HEK293 (cell line): ENCODE data around the gene RFX4.
A peak's percentile ranks its signal among the peaks of the same experiment; 100 is the strongest.

Source experiments
- BCL11A ChIP-seq: fragments of 450-650 bp; formaldehyde crosslinking; IDR thresholded peaks from 2 replicates; pipeline ENCODE4 v1.5.1; 2016; ENCODE audit warnings: low read depth, missing biosample characterization, missing genetic modification characterization
- EGR2 ChIP-seq: fragments of 450-650 bp; formaldehyde crosslinking; IDR thresholded peaks from 2 replicates; pipeline ENCODE4 v1.5.1; 2016; ENCODE audit warnings: low read depth, missing biosample characterization, missing genetic modification characterization
- FEZF1 ChIP-seq: fragments of 450-650 bp; formaldehyde crosslinking; IDR thresholded peaks from 2 replicates; pipeline ENCODE4 v1.5.1; 2016; ENCODE audit warnings: missing biosample characterization, missing genetic modification characterization
- HOXA7 ChIP-seq: sonication (generic); formaldehyde crosslinking; IDR thresholded peaks from 2 replicates; pipeline ENCODE4 v1.8.1; 2022; ENCODE audit warnings: missing genetic modification reagents, borderline replicate concordance
- PRDM4 ChIP-seq: fragments of 450-650 bp; formaldehyde crosslinking; IDR thresholded peaks from 2 replicates; pipeline ENCODE4 v1.5.1; 2017; ENCODE audit warnings: missing biosample characterization, missing genetic modification characterization
- SP7 ChIP-seq: fragments of 450-650 bp; formaldehyde crosslinking; IDR thresholded peaks from 2 replicates; pipeline ENCODE4 v1.5.1; 2016; ENCODE audit warnings: missing biosample characterization, missing genetic modification characterization
- ZFP69B ChIP-seq: fragments of 450-650 bp; formaldehyde crosslinking; IDR thresholded peaks from 2 replicates; pipeline ENCODE4 v1.5.1; 2016; ENCODE audit warnings: missing biosample characterization, missing genetic modification characterization
- ZNF140 ChIP-seq: fragments of 450-650 bp; formaldehyde crosslinking; IDR thresholded peaks from 2 replicates; pipeline ENCODE4 v1.5.1; 2016; ENCODE audit warnings: missing biosample characterization, missing genetic modification characterization
- ZNF146 ChIP-seq: fragments of 450-650 bp; formaldehyde crosslinking; IDR thresholded peaks from 2 replicates; pipeline ENCODE4 v1.5.1; 2016; ENCODE audit warnings: missing biosample characterization, missing genetic modification characterization
- ZNF155 ChIP-seq: fragments of 450-650 bp; formaldehyde crosslinking; IDR thresholded peaks from 2 replicates; pipeline ENCODE4 v1.5.1; 2016; ENCODE audit warnings: missing biosample characterization, missing genetic modification characterization
- ZNF184 ChIP-seq: fragments of 450-650 bp; IDR thresholded peaks from 2 replicates; pipeline ENCODE4 v1.5.1; 2018; ENCODE audit warnings: missing biosample characterization, mild to moderate bottlenecking, missing genetic modification characterization
- ZNF2 ChIP-seq: fragments of 450-650 bp; formaldehyde crosslinking; IDR thresholded peaks from 2 replicates; pipeline ENCODE4 v1.5.1; 2016; ENCODE audit warnings: missing biosample characterization, missing genetic modification characterization
- ZNF266 ChIP-seq: fragments of 450-650 bp; formaldehyde crosslinking; IDR thresholded peaks from 2 replicates; pipeline ENCODE4 v1.5.1; 2016; ENCODE audit warnings: missing biosample characterization, missing genetic modification characterization, low read depth
- ZNF274 ChIP-seq, 2 experiments: fragments of 200-500 bp in 1 of 2; fragments of 450-650 bp in 1 of 2; sonication (Bioruptor generic) in 1 of 2; formaldehyde crosslinking in 1 of 2; IDR thresholded peaks; 2 replicates each; pipeline versions ENCODE4 v1.5.1 to v1.6.1; 2014 to 2016; ENCODE audit warnings: borderline replicate concordance in 1 of 2, inconsistent platforms in 1 of 2, low read length in 1 of 2, missing biosample characterization in 1 of 2, missing genetic modification characterization in 1 of 2
- ZNF292 ChIP-seq: fragments of 450-650 bp; formaldehyde crosslinking; IDR thresholded peaks from 2 replicates; pipeline ENCODE4 v1.5.1; 2016; ENCODE audit warnings: low read depth, missing biosample characterization, missing genetic modification characterization, borderline replicate concordance
- ZNF335 ChIP-seq: fragments of 450-650 bp; formaldehyde crosslinking; conservative IDR thresholded peaks from 2 replicates; pipeline ENCODE4 v1.5.1; 2016; ENCODE audit warnings: missing biosample characterization, missing genetic modification characterization
- ZNF423 ChIP-seq: fragments of 450-650 bp; formaldehyde crosslinking; IDR thresholded peaks from 2 replicates; pipeline ENCODE4 v1.5.1; 2016; ENCODE audit warnings: missing biosample characterization, missing genetic modification characterization
- ZNF501 ChIP-seq: fragments of 450-650 bp; formaldehyde crosslinking; IDR thresholded peaks from 2 replicates; pipeline ENCODE4 v1.5.1; 2016; ENCODE audit warnings: missing biosample characterization, missing genetic modification characterization
- ZNF513 ChIP-seq: fragments of 450-650 bp; IDR thresholded peaks from 2 replicates; pipeline ENCODE4 v1.5.1; 2018; ENCODE audit warnings: missing biosample characterization, missing genetic modification characterization
- ZNF639 ChIP-seq: fragments of 450-650 bp; formaldehyde crosslinking; IDR thresholded peaks from 2 replicates; pipeline ENCODE4 v1.5.1; 2016; ENCODE audit warnings: missing biosample characterization, missing genetic modification characterization
- ZNF654 ChIP-seq: fragments of 450-650 bp; formaldehyde crosslinking; IDR thresholded peaks from 2 replicates; pipeline ENCODE4 v1.5.1; 2016; ENCODE audit warnings: low read depth, missing biosample characterization, missing genetic modification characterization
- ZNF658 ChIP-seq: fragments of 450-650 bp; formaldehyde crosslinking; IDR thresholded peaks from 2 replicates; pipeline ENCODE4; 2016; ENCODE audit warnings: missing biosample characterization, missing genetic modification characterization
- ZNF843 ChIP-seq: fragments of 450-650 bp; formaldehyde crosslinking; IDR thresholded peaks from 2 replicates; pipeline ENCODE4 v1.5.1; 2016; ENCODE audit warnings: missing biosample characterization, missing genetic modification characterization
- ZSCAN23 ChIP-seq: fragments of 450-650 bp; formaldehyde crosslinking; IDR thresholded peaks from 2 replicates; pipeline ENCODE4 v1.5.1; 2016; ENCODE audit warnings: missing biosample characterization, missing genetic modification characterization
- ZXDB ChIP-seq: fragments of 450-650 bp; formaldehyde crosslinking; IDR thresholded peaks from 2 replicates; pipeline ENCODE4 v1.5.1; 2016; ENCODE audit warnings: missing biosample characterization, missing genetic modification characterization
- TF ChIP-seq, protein P1 (sequence below): fragments of 450-650 bp; formaldehyde crosslinking; IDR thresholded peaks from 2 replicates; pipeline ENCODE4 v1.5.1; 2017; ENCODE audit warnings: missing biosample characterization, missing genetic modification characterization
- TF ChIP-seq, protein P2 (sequence below): fragments of 450-650 bp; formaldehyde crosslinking; IDR thresholded peaks from 2 replicates; pipeline ENCODE4 v1.5.1; 2016; ENCODE audit warnings: missing biosample characterization, missing genetic modification characterization
- TF ChIP-seq, protein P3 (sequence below): fragments of 450-650 bp; formaldehyde crosslinking; IDR thresholded peaks from 2 replicates; pipeline ENCODE4 v1.5.1; 2016; ENCODE audit warnings: missing biosample characterization, missing genetic modification characterization

Gene RFX4

GRCh38 chr12:106774005-106774807, 191.4 kb downstream of the RFX4 start, which contains the start of gene RIC8B (continued):
- TF ChIP-seq ZNF513 (no peak), ZNF266 (tag by site-specific recombination) (no peak), PRDM4 (no peak), ZNF501 (peak; percentile 91; the same call in 1 of the 2 replicates), BCL11A (tag by site-specific recombination) (no peak), ZNF140 (no peak), FEZF1 (no peak), ZNF658 (tag by site-specific recombination) (no peak), ZNF2 (peak; percentile 50; the same call in 1 of the 2 replicates), ZXDB (tag by site-specific recombination) (peak; percentile 99), HOXA7 (no peak), ZNF155 (tag by site-specific recombination) (no peak), ZNF274 (IDR thresholded peaks at IDR 0.05; ENCODE audit: low read length) (no peak), ZNF274 (tag by site-specific recombination; IDR thresholded peaks at IDR 0.05; ENCODE audit: borderline replicate concordance) (no peak), ZSCAN23 (tag by site-specific recombination) (no peak), ZNF423 (tag by site-specific recombination) (no peak), ZNF184 (tag by site-specific recombination) (no peak), EGR2 (tag by site-specific recombination) (peak; percentile 93), ZNF843 (peak; percentile 27; the same call in 1 of the 2 replicates), ZNF292 (tag by site-specific recombination) (no peak), ZNF146 (tag by site-specific recombination) (peak; percentile 2; the same call in 1 of the 2 replicates), ZFP69B (tag by site-specific recombination) (peak; percentile 71), ZNF335 (tag by site-specific recombination) (peak; percentile 98), ZNF654 (tag by site-specific recombination) (no peak), ZNF639 (tag by site-specific recombination) (no peak; the same call in 1 of the 2 replicates), SP7 (tag by site-specific recombination) (peak; percentile 81)
- TF ChIP-seq, protein P1, sequence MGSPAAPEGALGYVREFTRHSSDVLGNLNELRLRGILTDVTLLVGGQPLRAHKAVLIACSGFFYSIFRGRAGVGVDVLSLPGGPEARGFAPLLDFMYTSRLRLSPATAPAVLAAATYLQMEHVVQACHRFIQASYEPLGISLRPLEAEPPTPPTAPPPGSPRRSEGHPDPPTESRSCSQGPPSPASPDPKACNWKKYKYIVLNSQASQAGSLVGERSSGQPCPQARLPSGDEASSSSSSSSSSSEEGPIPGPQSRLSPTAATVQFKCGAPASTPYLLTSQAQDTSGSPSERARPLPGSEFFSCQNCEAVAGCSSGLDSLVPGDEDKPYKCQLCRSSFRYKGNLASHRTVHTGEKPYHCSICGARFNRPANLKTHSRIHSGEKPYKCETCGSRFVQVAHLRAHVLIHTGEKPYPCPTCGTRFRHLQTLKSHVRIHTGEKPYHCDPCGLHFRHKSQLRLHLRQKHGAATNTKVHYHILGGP (tag by site-specific recombination), result no peak
- TF ChIP-seq, protein P2, sequence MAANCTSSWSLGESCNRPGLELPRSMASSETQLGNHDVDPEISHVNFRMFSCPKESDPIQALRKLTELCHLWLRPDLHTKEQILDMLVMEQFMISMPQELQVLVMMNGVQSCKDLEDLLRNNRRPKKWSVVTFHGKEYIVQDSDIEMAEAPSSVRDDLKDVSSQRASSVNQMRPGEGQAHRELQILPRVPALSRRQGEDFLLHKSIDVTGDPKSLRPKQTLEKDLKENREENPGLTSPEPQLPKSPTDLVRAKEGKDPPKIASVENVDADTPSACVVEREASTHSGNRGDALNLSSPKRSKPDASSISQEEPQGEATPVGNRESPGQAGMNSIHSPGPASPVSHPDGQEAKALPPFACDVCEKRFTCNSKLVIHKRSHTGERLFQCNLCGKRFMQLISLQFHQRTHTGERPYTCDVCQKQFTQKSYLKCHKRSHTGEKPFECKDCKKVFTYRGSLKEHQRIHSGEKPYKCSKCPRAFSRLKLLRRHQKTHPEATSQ (tag by site-specific recombination), result peak; percentile 82
- TF ChIP-seq, protein P3, sequence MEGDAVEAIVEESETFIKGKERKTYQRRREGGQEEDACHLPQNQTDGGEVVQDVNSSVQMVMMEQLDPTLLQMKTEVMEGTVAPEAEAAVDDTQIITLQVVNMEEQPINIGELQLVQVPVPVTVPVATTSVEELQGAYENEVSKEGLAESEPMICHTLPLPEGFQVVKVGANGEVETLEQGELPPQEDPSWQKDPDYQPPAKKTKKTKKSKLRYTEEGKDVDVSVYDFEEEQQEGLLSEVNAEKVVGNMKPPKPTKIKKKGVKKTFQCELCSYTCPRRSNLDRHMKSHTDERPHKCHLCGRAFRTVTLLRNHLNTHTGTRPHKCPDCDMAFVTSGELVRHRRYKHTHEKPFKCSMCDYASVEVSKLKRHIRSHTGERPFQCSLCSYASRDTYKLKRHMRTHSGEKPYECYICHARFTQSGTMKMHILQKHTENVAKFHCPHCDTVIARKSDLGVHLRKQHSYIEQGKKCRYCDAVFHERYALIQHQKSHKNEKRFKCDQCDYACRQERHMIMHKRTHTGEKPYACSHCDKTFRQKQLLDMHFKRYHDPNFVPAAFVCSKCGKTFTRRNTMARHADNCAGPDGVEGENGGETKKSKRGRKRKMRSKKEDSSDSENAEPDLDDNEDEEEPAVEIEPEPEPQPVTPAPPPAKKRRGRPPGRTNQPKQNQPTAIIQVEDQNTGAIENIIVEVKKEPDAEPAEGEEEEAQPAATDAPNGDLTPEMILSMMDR (tag by site-specific recombination), result peak; percentile 76; the same call in 1 of the 2 replicates
